GM12891 (cell line): ENCODE measurements around the gene HOOK1.
"Not testable (repeated sequence)": the region's sequence is repeated elsewhere in the genome, so short reads cannot be mapped to it uniquely, and the experiment has no call there.

ENCODE experiments used
- DNase-seq: peaks from one replicate; pipeline ENCODE4 v3.0.0; 2011; ENCODE audit warnings: low spot score; ENCODE audit not compliant: insufficient read length
- FAIRE-seq: peaks from 2 replicates; lab custom pipeline; 2011; peaks lifted over from hg19 to GRCh38; lab: Jason Lieb, UNC
- PAX5 ChIP-seq: IDR thresholded peaks from 2 replicates; pipeline ENCODE4 v1.6.1; 2011; ENCODE audit warnings: low read length, moderate library complexity, mild to moderate bottlenecking; ENCODE audit not compliant: insufficient read depth, severe bottlenecking
- POLR2A ChIP-seq: IDR thresholded peaks from 2 replicates; pipeline ENCODE4 v1.6.1; 2011; ENCODE audit warnings: low read depth, low read length, control low read depth
- POLR2AphosphoS5 ChIP-seq: IDR thresholded peaks from 2 replicates; pipeline ENCODE4 v1.6.1; 2011; ENCODE audit warnings: low read depth, low read length, control low read depth
- POU2F2 ChIP-seq: IDR thresholded peaks from 2 replicates; pipeline ENCODE4 v1.6.1; 2011; ENCODE audit warnings: low read depth, mild to moderate bottlenecking, control low read depth, low read length, moderate library complexity
- SPI1 ChIP-seq: IDR thresholded peaks from 2 replicates; pipeline ENCODE4 v1.6.1; 2011; ENCODE audit warnings: low read depth, low read length, control low read depth
- TAF1 ChIP-seq: IDR thresholded peaks from 2 replicates; pipeline ENCODE4 v1.6.1; 2011; ENCODE audit warnings: low read depth, low read length, control low read depth

Gene HOOK1

DNA sequence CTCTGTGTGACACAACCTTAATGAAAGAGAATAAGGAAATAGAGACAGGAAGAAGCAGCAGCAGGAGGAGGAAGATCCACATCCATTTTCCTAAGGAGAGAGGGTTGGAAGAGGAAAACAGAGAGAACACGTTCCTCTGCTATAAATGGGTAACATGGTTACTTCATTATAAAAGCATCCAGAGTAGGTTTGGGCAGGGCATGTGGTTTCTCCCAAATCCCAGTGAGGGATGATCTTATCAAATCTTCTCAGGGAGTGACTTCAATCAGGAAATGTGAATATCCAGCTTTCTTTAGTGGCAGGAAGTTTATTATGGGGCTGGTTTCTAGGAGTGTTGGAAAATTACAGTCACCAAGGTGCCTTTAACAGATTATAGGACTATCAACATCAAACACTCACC, 100.8 kb downstream of the HOOK1 start:
- DNase-seq, result no peak
- TF ChIP-seq SPI1, result no peak
- no peak for TF ChIP-seq POU2F2
- no peak for TF ChIP-seq TAF1
- TF ChIP-seq POLR2AphosphoS5, result no peak
- no peak for TF ChIP-seq PAX5
- TF ChIP-seq POLR2A, result no peak
- no peak for FAIRE-seq

GRCh38 chr1:59917026-59917784, 102.5 kb downstream of the HOOK1 start:
- DNase-seq (no peak), FAIRE-seq (no peak)
- TF ChIP-seq POU2F2 (no peak), POLR2A (no peak), SPI1 (no peak), POLR2AphosphoS5 (no peak), PAX5 (no peak), TAF1 (no peak)

- DNase-seq (no peak), FAIRE-seq (no peak)
- TF ChIP-seq PAX5 (no peak), POLR2AphosphoS5 (no peak), POLR2A (no peak), TAF1 (no peak), POU2F2 (no peak), SPI1 (no peak)
Measured at GRCh38 chr1:59917785-59918180, 103.0 kb downstream of the HOOK1 start.

GRCh38 chr1:59919746-59920145, 105.0 kb downstream of the HOOK1 start:
- FAIRE-seq, result no peak
- TF ChIP-seq POLR2AphosphoS5, result no peak
- no peak for TF ChIP-seq POLR2A
- TF ChIP-seq TAF1, result no peak
- no peak for TF ChIP-seq POU2F2
- no peak for TF ChIP-seq SPI1
- TF ChIP-seq PAX5, result no peak
- DNase-seq, result no peak

DNA sequence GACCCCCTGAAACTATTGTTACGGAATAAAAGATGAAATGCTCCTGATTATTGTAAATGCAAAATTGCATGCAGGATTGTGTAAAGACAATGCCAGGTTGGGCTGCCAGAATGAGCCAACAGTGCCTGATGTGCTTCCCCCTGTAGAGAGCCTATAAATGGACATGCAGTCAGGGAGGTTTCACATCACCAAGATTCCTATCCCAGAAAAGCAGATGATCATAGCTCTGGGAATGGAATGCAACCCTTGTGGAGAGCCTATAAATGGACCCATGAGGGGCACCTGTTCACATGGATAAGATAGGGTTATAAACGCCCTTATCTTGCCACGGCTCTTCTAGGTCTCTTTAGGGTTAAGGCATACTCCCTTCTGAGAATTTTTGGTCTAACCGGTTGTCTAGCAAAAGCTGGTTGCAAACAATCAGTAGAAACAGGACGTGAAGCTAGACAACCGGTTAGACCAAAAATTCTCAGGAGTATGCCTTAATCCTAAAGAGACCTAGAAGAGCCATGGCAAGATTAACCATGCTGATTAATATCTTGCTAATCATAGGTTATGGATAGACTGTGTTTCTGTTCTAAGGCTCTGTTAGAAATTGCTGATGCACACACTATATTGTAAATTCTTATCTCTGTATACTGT, 106.6 kb downstream of the HOOK1 start:
- FAIRE-seq, result not testable (repeated sequence)

GRCh38 chr1:59924653-59925052, 109.9 kb downstream of the HOOK1 start:
- DNase-seq, result no peak
- TF ChIP-seq POU2F2 (no peak), SPI1 (no peak), POLR2A (no peak), TAF1 (no peak), POLR2AphosphoS5 (no peak), PAX5 (no peak)
- FAIRE-seq, result no peak

More for the DNA sequence above, 106.6 kb downstream of the HOOK1 start:
- not testable (repeated sequence) for DNase-seq
